PC-3 (cell line): ENCODE data around the gene NAA11. TPM values are rescaled to one million over a fixed set of nuclear protein-coding genes. Genes with fewer than 3 reads are reported as not detected.

Experiments used
- ATAC-seq: fragments of 200-7000 bp; cut with Tn5 transposase; 2 replicates; pipeline ENCODE4 v1.9.1; 2020; ENCODE audit warnings: mild to moderate bottlenecking, moderate library complexity
- BruUV-seq: library from RNA; stranded (reverse); fragments of 400-500 nt; replicated peaks from 2 replicates; lab custom pipeline; 2021; lab: Mats Ljungman, UMichigan
- CTCF ChIA-PET: fragments of 300-600 bp; sonication (Branson Sonifier 250); formaldehyde crosslinking; loops from one replicate; lab custom pipeline; 2022; ENCODE audit warnings: antibody characterized with exemption; lab: Charles Lee
- POLR2A ChIA-PET: fragments of 300-600 bp; sonication (Branson Sonifier 250); formaldehyde crosslinking; loops from one replicate; lab custom pipeline; 2022; ENCODE audit warnings: antibody characterized with exemption; ENCODE audit not compliant: unreplicated experiment; lab: Charles Lee
- DNase-seq: peaks from one replicate; pipeline ENCODE4 v3.0.0-alpha.2; 2015
- H2AFZ ChIP-seq: fragments of 300-600 bp; sonication (generic); 2 replicates; pipeline ENCODE4 v1.6.0; 2016; ENCODE audit warnings: antibody characterized with exemption, low read length
- H3F3A ChIP-seq: fragments of 300-600 bp; sonication (generic); one replicate; pipeline ENCODE4 v1.6.0; 2017; ENCODE audit warnings: antibody characterized with exemption, low read length, control low read depth, mild to moderate bottlenecking; ENCODE audit not compliant: unreplicated experiment
- H3K27ac ChIP-seq: fragments of 300-600 bp; sonication (generic); 2 replicates; pipeline ENCODE4 v1.5.1; 2016; ENCODE audit warnings: mild to moderate bottlenecking, low read length
- H3K27me3 ChIP-seq: fragments of 300-600 bp; sonication (generic); 2 replicates; pipeline ENCODE4 v1.6.1; 2016; ENCODE audit warnings: low read length, mixed read lengths
- H3K36me3 ChIP-seq: fragments of 300-600 bp; sonication (generic); 2 replicates; pipeline ENCODE4 v1.6.1; 2016; ENCODE audit warnings: low read depth, mixed run types, low read length, mixed read lengths
- H3K4me1 ChIP-seq: fragments of 300-600 bp; sonication (generic); 2 replicates; pipeline ENCODE4 v1.5.1; 2016; ENCODE audit warnings: low read length; ENCODE audit not compliant: insufficient read depth
- H3K4me2 ChIP-seq: fragments of 300-600 bp; sonication (generic); 2 replicates; pipeline ENCODE4 v1.6.0; 2016; ENCODE audit warnings: low read length
- H3K4me3 ChIP-seq: fragments of 300-600 bp; sonication (generic); 2 replicates; pipeline ENCODE4 v1.5.1; 2016; ENCODE audit warnings: mild to moderate bottlenecking, low read length, mixed read lengths
- H3K79me2 ChIP-seq: fragments of 300-600 bp; sonication (generic); 2 replicates; pipeline ENCODE4 v1.6.1; 2017; ENCODE audit warnings: low read length, mixed read lengths
- H3K9ac ChIP-seq: fragments of 300-600 bp; sonication (generic); 2 replicates; pipeline ENCODE4 v1.6.0; 2016; ENCODE audit warnings: mild to moderate bottlenecking, low read length
- H3K9me2 ChIP-seq: fragments of 300-600 bp; sonication (generic); replicated peaks from 2 replicates; pipeline ENCODE4 v1.6.1; 2016; ENCODE audit warnings: mixed run types, low read length, mixed read lengths
- H3K9me3 ChIP-seq: fragments of 300-600 bp; sonication (generic); 2 replicates; pipeline ENCODE4 v1.6.1; 2016; ENCODE audit warnings: low read length, mixed read lengths
- H4K20me1 ChIP-seq: fragments of 300-600 bp; sonication (generic); 2 replicates; pipeline ENCODE4 v1.6.1; 2016; ENCODE audit warnings: low read length, mixed read lengths
- EZH2 ChIP-seq: fragments of 300-600 bp; sonication (generic); IDR thresholded peaks from one replicate; pipeline ENCODE4 v1.6.1; 2017; ENCODE audit warnings: antibody characterized with exemption, mild to moderate bottlenecking, low read length; ENCODE audit not compliant: unreplicated experiment
- EZH2phosphoT487 ChIP-seq: fragments of 300-600 bp; sonication (generic); IDR thresholded peaks from 2 replicates; pipeline ENCODE4 v1.6.1; 2018; ENCODE audit warnings: mild to moderate bottlenecking, antibody characterized with exemption, low read length, borderline replicate concordance
- intact Hi-C: fragments of 100-400 bp; cut with micrococcal nuclease; formaldehyde crosslinking; loops from 2 replicates; pipeline ENCODE4 v1.9.0; 2023
- total RNA-seq: library from RNA; depleted of rRNA; stranded (reverse); fragments of >200 nt; gene quantifications from 2 replicates; pipeline ENCODE4 v1.2.3, GENCODE V29; 2014
- TF ChIP-seq, protein P1 (sequence below): fragments of 300-600 bp; sonication (generic); conservative IDR thresholded peaks from 2 replicates; pipeline ENCODE4 v1.5.1; 2017; ENCODE audit warnings: antibody characterized with exemption, low read depth, mild to moderate bottlenecking, low read length

Gene NAA11
- total RNA-seq, 1 experiment from 2014 or later, result not detected

DNA sequence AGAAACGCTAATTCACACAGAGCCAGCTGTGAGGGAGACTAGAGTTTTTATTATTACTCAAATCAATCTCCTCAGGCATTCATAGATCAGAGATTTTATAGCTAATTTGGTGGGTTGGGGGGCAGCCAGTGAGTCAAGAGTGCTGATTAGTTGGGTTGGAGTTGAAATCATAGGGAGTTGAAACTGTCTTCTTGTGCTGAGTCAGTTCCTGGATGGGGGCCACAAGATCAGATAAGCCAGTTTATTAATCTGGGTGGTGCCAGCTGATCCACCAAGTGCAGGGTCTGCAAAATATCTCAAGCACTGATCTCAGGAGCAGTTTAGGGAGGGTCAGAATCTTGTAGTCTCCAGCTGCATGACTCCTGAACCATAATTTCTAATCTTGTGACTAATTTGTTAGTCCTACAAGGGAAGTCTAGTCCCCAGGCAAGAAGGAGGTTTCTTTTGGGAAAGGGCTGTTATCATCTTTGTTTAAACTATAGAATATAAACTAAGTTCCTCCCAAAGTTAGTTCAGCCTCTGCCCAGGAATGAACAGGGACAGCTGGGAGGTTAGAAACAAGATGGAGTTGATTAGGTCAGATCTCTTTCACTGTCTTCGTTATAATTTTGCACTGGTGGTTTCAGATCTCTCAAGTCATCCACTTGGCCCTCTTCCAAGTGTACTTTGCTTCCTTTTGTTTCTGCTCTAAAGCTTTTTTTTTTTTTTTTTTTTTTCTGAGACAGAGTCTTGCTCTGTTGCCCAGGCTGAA, 5.4 kb upstream of the NAA11 start:
- Histone ChIP-seq H3K27me3 (no peaks in the 10 kb centered on the region), H3K79me2 (no peaks in the 10 kb centered on the region), H3K4me2 (no peak overlapping the region), H3K36me3 (no peaks in the 10 kb centered on the region), H3K27ac (0 out of 2 replicates have a peak overlapping the region, but pooled peaks have one; percentile 20), H4K20me1 (no peaks in the 10 kb centered on the region), H3K9me3 (no peaks in the 10 kb centered on the region), H3F3A (no peaks in the 10 kb centered on the region), H3K4me1 (peaks cover 9% of the 10 kb centered on the region; the same call in 1 of the 2 replicates), H2AFZ (no peak overlapping the region), H3K9ac (no peak overlapping the region), H3K4me3 (no peak overlapping the region), H3K9me2 (no peaks in the 10 kb centered on the region)
- BruUV-seq, result no TSS peak
- DNase-seq, result peak; percentile 37
- ChIA-PET CTCF (no interaction called here), POLR2A (no interaction called here)
- TF ChIP-seq EZH2 (no peak), EZH2phosphoT487 (no peak)
- TF ChIP-seq, protein P1, sequence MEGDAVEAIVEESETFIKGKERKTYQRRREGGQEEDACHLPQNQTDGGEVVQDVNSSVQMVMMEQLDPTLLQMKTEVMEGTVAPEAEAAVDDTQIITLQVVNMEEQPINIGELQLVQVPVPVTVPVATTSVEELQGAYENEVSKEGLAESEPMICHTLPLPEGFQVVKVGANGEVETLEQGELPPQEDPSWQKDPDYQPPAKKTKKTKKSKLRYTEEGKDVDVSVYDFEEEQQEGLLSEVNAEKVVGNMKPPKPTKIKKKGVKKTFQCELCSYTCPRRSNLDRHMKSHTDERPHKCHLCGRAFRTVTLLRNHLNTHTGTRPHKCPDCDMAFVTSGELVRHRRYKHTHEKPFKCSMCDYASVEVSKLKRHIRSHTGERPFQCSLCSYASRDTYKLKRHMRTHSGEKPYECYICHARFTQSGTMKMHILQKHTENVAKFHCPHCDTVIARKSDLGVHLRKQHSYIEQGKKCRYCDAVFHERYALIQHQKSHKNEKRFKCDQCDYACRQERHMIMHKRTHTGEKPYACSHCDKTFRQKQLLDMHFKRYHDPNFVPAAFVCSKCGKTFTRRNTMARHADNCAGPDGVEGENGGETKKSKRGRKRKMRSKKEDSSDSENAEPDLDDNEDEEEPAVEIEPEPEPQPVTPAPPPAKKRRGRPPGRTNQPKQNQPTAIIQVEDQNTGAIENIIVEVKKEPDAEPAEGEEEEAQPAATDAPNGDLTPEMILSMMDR, result no peak
- ATAC-seq, result no peak
- intact Hi-C loops, result no loop called here

DNA sequence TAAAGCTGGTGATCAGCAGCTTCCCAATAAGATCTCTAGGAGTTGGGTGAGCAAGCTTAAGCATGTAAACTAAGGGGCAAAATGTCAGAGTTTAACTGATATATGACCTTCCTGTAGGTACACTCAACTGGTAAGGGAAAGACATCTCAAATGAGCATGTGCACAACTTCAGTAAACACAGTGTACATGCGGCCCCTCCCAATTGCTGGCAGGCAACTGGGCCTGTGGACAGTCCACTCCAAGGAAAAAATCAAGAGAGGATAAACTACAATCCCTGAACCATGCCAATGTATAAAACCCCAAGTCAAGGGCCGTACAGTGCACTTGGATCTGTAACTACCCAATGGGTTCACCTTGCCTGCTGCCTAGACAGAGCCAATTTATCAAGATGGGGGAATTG, 4.9 kb upstream of the NAA11 start:
- ChIA-PET POLR2A (no interaction called here), CTCF (no interaction called here)
- no peaks in the 10 kb centered on the region for H3F3A ChIP-seq
- DNase-seq, result no peak
- no TSS peak for BruUV-seq
- H4K20me1 ChIP-seq, result no peaks in the 10 kb centered on the region
- H2AFZ ChIP-seq, result no peak overlapping the region
- H3K4me3 ChIP-seq, result no peak overlapping the region
- no peak overlapping the region for H3K4me2 ChIP-seq
- H3K9me3 ChIP-seq, result no peaks in the 10 kb centered on the region
- no peak overlapping the region for H3K9ac ChIP-seq
- no peaks in the 10 kb centered on the region for H3K36me3 ChIP-seq
- intact Hi-C loops, result no loop called here
- no peak for ATAC-seq
- no peaks in the 10 kb centered on the region for H3K9me2 ChIP-seq
- H3K27me3 ChIP-seq, result no peaks in the 10 kb centered on the region
- H3K27ac ChIP-seq, result no peak overlapping the region
- H3K4me1 ChIP-seq, result peaks cover 9% of the 10 kb centered on the region; the same call in 1 of the 2 replicates
- TF ChIP-seq EZH2phosphoT487 (no peak), EZH2 (no peak)
- TF ChIP-seq, protein P1, result no peak
- H3K79me2 ChIP-seq, result no peaks in the 10 kb centered on the region

DNA sequence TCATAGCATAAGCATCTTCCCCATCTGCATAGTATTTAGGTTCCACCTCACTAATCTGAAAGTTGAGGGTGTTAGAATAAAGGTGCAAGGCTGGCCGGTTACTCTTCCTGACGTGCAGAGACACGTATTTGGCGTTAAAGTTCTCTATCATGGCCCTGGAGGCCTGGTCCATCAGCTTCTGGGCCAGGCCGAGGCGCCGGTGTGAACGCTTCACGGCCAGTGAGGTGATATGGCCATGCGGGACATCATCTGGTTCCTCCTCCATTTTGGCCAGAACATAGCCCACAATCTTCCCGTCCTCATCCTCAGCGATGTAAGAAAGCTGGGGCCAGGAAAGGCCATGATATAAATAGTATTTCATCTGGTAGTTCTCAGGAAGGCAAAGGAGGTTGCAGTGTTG, 425 bp downstream of the NAA11 start:
- H3K4me1 ChIP-seq, result no peaks in the 10 kb centered on the region
- H3K9me2 ChIP-seq, result no peaks in the 10 kb centered on the region
- DNase-seq, result no peak
- H3K9ac ChIP-seq, result no peak overlapping the region
- ChIA-PET CTCF (no interaction called here), POLR2A (no interaction called here)
- H3K79me2 ChIP-seq, result no peaks in the 10 kb centered on the region
- no peaks in the 10 kb centered on the region for H3K27me3 ChIP-seq
- intact Hi-C loops, result no loop called here
- no peaks in the 10 kb centered on the region for H3K9me3 ChIP-seq
- ATAC-seq, result no peak
- no TSS peak for BruUV-seq
- no peak overlapping the region for H3K4me3 ChIP-seq
- H3K27ac ChIP-seq, result no peak overlapping the region
- H2AFZ ChIP-seq, result no peak overlapping the region
- no peaks in the 10 kb centered on the region for H3F3A ChIP-seq
- no peak overlapping the region for H3K4me2 ChIP-seq
- no peaks in the 10 kb centered on the region for H4K20me1 ChIP-seq
- TF ChIP-seq EZH2phosphoT487, result no peak
- no peak for TF ChIP-seq EZH2
- TF ChIP-seq, protein P1, result no peak
- H3K36me3 ChIP-seq, result no peaks in the 10 kb centered on the region
